Dermis lymphatic vessel endothelial cell (primary cell): ENCODE measurements around the gene ZNF619. TPM values are rescaled to one million over a fixed set of nuclear protein-coding genes. Genes with fewer than 3 reads are reported as not detected.

Experiments used
- total RNA-seq: library from RNA; depleted of rRNA; stranded (reverse); fragments of >200 nt; gene quantifications from 2 replicates; pipeline ENCODE4 v1.2.1, GENCODE V29; 2014

Gene ZNF619
- total RNA-seq = 6.5 and 7.4 TPM in 2 replicates

GRCh38 chr3:40476478-40477470 is at the start of gene ZNF619:
Gene ZNF619, plus strand, starts transcription at chr3:40477122. Its CDS starts 858 bp downstream, at chr3:40477980.

DNA sequence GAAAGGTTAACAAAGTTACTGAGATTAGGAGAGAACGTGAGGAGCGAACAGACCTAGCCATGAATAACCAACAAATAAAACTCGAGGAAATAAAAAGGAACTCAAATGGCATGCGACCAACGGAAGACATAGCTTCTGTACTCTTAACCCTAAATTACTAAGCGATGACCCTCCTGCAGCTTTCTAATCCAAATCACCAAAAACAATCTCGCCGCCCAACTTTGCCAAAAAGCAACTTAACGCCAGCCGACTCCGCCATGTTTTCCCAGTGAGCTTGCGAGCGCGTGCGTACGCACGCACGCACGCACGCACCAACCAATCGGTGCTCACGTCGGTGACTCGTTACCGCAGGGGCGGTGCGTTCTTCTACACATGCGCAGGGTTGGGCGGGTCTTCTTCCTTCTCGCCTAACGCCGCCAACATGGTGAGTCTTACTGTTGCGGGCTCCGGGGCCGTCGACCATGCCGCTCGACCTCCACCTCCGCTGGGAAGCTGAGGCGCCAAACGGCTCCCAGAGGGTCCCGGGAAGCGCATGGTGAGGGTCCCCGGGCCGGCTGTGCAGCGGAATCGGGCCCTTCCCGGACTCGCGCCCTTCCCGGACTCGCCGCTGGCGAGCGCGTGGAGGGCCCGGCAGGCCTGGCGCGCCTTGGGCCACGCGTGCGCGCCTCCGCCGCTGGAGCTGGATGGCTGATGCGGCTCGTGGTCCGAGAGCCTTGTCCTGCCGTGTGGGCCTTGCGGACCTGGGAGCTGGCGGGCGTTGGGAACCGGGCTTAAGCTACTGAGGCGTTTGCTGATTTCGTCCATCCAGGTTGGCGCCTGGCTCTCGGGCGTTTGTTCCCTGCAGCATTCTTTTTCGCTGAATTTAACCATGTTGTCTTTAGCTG is 19.7 kb upstream of the ZNF619 start, which contains the start of gene RPL14:
Gene RPL14 (plus strand): TSS at position 400 of the 884 bp plus-strand sequence. CDS start 133 bp downstream, at position 533.

DNA sequence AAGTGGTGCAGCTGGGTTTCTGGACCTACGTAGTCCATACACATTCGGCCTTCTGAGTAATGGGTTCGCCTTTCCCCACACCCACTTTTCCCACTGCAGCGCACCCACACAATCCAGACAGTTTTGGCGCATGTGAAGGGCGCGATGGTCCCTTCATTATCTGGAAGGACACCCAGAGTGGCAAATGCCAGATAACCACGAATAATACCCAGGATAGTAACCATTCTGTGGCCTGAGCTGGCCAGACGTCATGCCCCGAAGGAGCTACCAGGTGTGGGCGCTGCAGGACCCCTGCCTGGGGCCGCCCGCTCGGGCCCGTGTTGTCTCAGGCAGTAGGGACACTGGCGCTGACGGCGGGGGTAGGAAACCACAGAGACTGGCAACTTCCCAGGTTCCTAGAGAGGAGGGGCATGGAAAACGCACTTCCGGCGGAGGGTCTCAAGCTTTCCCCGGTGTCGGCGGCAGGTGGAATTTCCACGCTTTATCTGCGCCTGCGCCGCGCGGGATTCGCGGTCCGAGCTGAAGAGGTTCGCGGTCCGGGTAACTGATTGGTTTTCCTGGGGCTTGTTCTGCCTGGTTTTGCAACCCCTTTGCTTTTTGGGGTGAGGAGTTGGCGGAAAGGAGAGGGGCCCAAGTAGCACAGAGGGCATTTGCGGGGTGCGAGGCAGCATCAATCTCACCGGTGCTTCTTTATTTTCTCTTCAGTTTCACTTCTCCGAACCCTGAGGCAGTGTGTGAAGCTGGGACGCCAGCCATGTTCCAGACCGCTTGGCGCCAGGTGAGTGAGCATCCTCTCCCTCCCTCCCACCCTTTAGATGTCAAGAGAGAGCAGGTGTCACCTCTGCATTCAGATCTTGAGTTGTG is 28.9 kb downstream of the ZNF619 start, which contains the start of gene ZNF620:
Gene ZNF620 (plus strand): TSS at position 441 of the 864 bp plus-strand sequence. CDS start 314 bp downstream, at position 755.

GRCh38 chr3:40524568-40525285 is 47.8 kb downstream of the ZNF619 start, which contains the start of gene ZNF621:
Gene ZNF621, plus strand, starts transcription at chr3:40524960. Its CDS starts 881 bp downstream, at chr3:40525841.

Other genes with a start within 250 kb of the ZNF619 start
- gene EIF1B, start 167.4 kb upstream of the ZNF619 start, total RNA-seq = 13.8 and 19.4 TPM in 2 replicates
- gene ENTPD3, start 89.9 kb upstream of the ZNF619 start, total RNA-seq = under 0.01 TPM in 2 replicates
- 534 and 578 TPM in 2 replicates for gene RPL14, start 19.8 kb upstream of the ZNF619 start, total RNA-seq
- gene ZNF620, start 28.9 kb downstream of the ZNF619 start, total RNA-seq = 6.7 and 7.6 TPM in 2 replicates
- 8.1 and 9.1 TPM in 2 replicates for gene ZNF621, start 47.8 kb downstream of the ZNF619 start, total RNA-seq